Gastrocnemius medialis (tissue), 4 donors: ENCODE results near the gene ASB3.

Experiments
- POLR2A ChIP-seq, 2 donors: fragments of 450-650 bp; IDR thresholded peaks; one replicate each; pipeline ENCODE4 v1.6.1; 2017; ENCODE audit warnings: antibody characterized with exemption in 2 of 2, mild to moderate bottlenecking in 2 of 2, moderate library complexity in 2 of 2
- TF ChIP-seq, protein P1 (sequence below), 5 experiments: fragments of 450-650 bp in 3 of 5; fragments of 200-600 bp in 2 of 5; sonication (generic) in 2 of 5; IDR thresholded peaks in 4 of 5; conservative IDR thresholded peaks in 1 of 5; 1 replicate in 4 of 5; 2 replicates in 1 of 5; pipeline ENCODE4 v1.5.1; 2016 to 2019; ENCODE audit warnings: antibody characterized with exemption in 5 of 5, mild to moderate bottlenecking in 3 of 5, moderate library complexity in 3 of 5

DNA sequence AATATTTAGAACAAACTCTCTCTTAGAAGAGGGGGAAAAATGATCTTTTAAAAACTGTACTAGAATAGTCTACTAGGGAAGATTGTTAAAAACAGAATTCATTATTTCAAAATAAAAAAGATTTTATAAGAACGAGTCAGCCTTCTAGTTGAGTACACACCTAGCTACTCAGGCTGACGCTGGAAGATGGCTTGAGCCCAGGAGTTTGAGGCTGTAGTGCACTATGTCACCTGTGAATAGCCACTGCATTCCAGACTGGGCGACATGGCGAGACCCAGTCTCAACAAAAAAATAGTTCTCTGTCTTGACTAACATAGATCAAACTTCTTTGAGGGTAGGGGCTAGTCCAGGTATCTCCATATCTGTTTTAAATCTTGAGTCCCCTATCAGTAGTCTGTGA, 34.0 kb upstream of the ASB3 start:
- no peak for TF ChIP-seq POLR2A (IDR thresholded peaks at IDR 0.05)
- TF ChIP-seq, protein P1, sequence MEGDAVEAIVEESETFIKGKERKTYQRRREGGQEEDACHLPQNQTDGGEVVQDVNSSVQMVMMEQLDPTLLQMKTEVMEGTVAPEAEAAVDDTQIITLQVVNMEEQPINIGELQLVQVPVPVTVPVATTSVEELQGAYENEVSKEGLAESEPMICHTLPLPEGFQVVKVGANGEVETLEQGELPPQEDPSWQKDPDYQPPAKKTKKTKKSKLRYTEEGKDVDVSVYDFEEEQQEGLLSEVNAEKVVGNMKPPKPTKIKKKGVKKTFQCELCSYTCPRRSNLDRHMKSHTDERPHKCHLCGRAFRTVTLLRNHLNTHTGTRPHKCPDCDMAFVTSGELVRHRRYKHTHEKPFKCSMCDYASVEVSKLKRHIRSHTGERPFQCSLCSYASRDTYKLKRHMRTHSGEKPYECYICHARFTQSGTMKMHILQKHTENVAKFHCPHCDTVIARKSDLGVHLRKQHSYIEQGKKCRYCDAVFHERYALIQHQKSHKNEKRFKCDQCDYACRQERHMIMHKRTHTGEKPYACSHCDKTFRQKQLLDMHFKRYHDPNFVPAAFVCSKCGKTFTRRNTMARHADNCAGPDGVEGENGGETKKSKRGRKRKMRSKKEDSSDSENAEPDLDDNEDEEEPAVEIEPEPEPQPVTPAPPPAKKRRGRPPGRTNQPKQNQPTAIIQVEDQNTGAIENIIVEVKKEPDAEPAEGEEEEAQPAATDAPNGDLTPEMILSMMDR (IDR thresholded peaks at IDR 0.05 in 4 of 5, conservative IDR thresholded peaks at IDR 0.05 in 1 of 5): no peak
